HEK293T (cell line): ENCODE results near the gene CASP5.

Experiments
- BHLHE40 ChIP-seq: fragments of 450-650 bp; IDR thresholded peaks from 2 replicates; pipeline ENCODE4 v1.6.1; 2016; ENCODE audit warnings: mild to moderate bottlenecking, moderate library complexity, borderline replicate concordance
- FOXM1 ChIP-seq: fragments of 450-650 bp; IDR thresholded peaks from 2 replicates; pipeline ENCODE4 v1.6.1; 2017; ENCODE audit warnings: mild to moderate bottlenecking, borderline replicate concordance
- NFRKB ChIP-seq: fragments of 450-650 bp; IDR thresholded peaks from 2 replicates; pipeline ENCODE4 v1.6.1; 2016; ENCODE audit warnings: mild to moderate bottlenecking, moderate library complexity

GRCh38 chr11:104964247-104964646 lies 58.7 kb downstream of the CASP5 start:
- no peak for TF ChIP-seq BHLHE40
- no peak for TF ChIP-seq NFRKB
- TF ChIP-seq FOXM1, result no peak
